GM10266 (cell line): ENCODE results near the gene PDE12.
A peak's percentile ranks its signal among the peaks of the same experiment; 100 is the strongest.

ENCODE experiments used
- DNase-seq: peaks from one replicate; pipeline ENCODE4 v3.0.0; 2012; ENCODE audit errors: extremely low spot score
- TF ChIP-seq, protein P1 (sequence below): IDR thresholded peaks from 2 replicates; pipeline ENCODE4 v1.5.1; 2012; ENCODE audit warnings: mild to moderate bottlenecking, low read depth; ENCODE audit not compliant: control insufficient read depth, insufficient read depth; ENCODE audit errors: missing control alignments

Gene PDE12, protein sequence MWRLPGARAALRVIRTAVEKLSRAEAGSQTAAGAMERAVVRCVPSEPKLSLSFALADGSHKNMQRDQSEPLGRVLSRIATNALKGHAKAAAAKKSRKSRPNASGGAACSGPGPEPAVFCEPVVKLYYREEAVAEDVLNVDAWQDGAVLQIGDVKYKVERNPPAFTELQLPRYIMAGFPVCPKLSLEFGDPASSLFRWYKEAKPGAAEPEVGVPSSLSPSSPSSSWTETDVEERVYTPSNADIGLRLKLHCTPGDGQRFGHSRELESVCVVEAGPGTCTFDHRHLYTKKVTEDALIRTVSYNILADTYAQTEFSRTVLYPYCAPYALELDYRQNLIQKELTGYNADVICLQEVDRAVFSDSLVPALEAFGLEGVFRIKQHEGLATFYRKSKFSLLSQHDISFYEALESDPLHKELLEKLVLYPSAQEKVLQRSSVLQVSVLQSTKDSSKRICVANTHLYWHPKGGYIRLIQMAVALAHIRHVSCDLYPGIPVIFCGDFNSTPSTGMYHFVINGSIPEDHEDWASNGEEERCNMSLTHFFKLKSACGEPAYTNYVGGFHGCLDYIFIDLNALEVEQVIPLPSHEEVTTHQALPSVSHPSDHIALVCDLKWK

DNA sequence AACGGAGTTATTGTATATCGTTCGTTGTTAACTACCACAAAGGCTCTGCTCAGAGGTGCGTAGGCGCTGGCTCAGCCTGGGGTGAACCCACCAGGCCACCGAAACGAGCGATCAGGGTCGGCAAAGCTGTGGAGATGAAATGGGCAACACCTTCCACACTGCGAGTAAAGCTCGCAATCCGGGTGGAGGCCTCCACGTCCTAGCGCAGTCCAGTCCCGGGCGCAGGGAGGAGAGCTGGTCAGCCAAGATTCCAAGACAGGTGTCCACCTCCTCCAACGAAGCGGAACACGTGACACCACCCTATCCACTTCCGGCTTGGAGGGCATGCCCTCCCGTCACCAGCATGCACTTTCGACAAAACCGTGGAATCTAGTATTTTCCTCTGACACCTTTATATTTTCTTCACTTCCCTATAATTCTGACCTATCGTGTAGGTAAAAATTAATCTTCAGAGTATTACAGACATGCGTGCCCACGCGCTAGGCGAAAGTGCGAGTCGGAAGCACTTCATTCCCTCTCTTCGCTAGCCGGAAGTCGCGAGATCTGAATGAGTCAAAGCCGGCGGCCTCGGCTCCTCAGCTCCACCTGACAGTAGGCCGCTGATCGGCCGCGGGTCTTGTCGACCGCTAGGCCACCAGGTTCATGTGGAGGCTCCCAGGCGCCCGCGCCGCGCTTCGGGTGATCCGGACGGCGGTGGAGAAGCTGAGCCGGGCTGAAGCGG is at the start of gene PDE12:
PDE12 (plus strand) TSS at position 537 of the 721 bp plus-strand sequence; CDS start at position 643, 106 bp downstream.
- DNase-seq: peak; percentile 78
- TF ChIP-seq, protein P1, sequence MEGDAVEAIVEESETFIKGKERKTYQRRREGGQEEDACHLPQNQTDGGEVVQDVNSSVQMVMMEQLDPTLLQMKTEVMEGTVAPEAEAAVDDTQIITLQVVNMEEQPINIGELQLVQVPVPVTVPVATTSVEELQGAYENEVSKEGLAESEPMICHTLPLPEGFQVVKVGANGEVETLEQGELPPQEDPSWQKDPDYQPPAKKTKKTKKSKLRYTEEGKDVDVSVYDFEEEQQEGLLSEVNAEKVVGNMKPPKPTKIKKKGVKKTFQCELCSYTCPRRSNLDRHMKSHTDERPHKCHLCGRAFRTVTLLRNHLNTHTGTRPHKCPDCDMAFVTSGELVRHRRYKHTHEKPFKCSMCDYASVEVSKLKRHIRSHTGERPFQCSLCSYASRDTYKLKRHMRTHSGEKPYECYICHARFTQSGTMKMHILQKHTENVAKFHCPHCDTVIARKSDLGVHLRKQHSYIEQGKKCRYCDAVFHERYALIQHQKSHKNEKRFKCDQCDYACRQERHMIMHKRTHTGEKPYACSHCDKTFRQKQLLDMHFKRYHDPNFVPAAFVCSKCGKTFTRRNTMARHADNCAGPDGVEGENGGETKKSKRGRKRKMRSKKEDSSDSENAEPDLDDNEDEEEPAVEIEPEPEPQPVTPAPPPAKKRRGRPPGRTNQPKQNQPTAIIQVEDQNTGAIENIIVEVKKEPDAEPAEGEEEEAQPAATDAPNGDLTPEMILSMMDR: no peak

DNA sequence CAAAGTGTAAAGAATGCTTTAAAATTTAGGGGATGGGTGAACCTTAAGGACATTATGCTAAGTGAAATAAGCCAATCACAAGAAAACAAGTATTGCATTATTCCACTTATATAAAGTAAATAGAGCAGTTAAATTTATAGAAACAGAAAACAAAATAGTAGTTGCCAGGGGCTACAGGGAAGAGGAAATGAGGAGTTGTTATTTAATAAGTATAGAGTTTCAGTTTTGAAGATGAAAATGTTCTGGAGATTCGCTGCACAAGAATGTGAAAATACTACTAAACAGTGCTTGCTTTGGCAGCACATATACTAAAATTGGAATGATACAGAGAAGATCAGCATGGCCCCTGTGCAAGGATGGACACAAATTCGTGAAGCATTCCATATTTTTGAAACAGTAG is 43.9 kb upstream of the PDE12 start:
- DNase-seq: no peak

DNA sequence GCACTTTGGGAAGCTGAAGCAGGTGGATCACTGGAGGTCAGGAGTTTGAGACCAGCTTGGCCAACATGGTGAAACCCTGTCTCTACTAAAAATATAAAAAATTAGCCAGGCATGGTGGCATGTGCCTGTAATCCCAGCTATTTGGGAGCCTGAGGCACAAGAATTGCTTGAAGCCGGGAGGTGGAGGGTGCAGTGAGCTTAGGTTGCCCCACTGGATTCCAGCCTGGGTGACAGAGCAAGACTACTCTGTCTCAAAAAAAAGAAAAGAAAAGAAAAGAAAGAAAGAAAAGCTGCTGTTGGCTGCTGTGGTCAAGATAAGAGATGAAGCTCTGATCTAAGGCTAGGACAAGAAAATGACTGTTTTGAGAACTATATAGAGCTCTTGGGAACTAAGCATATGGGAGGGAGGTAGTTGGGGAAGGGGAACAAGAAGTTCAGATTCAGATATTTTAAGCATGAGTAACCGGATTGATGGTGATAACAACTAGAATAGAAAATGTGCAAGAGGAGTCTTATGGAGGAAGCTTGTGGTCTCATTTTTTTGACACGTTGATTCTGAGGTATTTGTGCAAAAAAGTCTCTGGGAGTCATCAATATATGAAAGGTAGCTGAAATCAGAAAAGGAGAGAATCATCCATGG is 37.7 kb upstream of the PDE12 start:
- no peak for DNase-seq

More for the DNA sequence above, 43.9 kb upstream of the PDE12 start:
- TF ChIP-seq, protein P1: no peak

DNA sequence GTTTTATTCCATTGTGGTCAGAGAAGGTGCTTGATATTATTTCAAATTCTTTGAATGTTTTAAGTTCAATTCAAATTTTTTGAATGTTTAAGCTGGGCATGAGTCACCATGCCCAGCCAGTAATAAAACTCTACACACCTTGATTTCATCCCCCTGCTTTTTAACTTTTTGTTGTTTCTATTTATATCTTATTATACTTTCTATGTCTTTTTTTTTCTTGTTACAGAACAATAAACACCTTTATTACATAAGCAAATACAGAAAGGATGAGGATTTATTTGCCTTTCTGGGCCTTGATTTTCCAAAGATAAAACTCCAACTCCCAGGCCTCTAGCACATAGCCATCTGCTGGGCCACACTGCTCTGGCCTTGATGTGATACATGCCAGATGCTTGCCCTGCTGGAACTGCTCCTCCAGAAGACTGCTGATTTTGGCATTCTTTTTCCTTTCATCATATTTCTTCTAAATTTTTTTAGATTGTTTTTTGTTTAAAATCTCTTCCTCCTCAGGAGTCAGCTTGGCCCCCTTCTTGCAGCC is 25.9 kb upstream of the PDE12 start:
- no peak for DNase-seq
- TF ChIP-seq, protein P1: no peak

More for the DNA sequence above, 37.7 kb upstream of the PDE12 start:
- TF ChIP-seq, protein P1: no peak

DNA sequence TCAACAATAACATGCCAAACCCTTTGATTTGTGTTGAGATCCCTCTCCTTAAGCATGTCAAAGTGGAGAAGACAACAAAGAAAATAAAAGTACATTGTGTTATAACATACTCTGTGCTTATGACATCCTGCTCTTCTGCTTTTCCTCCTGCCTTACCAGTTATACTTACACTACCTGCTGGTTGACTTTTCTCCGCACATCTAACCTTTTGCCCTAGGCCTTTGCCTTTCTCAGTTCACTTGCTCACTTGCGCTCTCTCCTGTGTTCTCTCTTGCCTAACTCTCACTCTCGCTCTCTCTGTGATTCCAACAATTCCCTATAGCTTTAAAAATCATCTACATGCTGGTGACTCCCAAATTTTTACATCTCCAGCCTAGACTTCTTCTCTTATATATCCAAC is 17.6 kb upstream of the PDE12 start:
- DNase-seq: no peak
- TF ChIP-seq, protein P1: no peak

DNA sequence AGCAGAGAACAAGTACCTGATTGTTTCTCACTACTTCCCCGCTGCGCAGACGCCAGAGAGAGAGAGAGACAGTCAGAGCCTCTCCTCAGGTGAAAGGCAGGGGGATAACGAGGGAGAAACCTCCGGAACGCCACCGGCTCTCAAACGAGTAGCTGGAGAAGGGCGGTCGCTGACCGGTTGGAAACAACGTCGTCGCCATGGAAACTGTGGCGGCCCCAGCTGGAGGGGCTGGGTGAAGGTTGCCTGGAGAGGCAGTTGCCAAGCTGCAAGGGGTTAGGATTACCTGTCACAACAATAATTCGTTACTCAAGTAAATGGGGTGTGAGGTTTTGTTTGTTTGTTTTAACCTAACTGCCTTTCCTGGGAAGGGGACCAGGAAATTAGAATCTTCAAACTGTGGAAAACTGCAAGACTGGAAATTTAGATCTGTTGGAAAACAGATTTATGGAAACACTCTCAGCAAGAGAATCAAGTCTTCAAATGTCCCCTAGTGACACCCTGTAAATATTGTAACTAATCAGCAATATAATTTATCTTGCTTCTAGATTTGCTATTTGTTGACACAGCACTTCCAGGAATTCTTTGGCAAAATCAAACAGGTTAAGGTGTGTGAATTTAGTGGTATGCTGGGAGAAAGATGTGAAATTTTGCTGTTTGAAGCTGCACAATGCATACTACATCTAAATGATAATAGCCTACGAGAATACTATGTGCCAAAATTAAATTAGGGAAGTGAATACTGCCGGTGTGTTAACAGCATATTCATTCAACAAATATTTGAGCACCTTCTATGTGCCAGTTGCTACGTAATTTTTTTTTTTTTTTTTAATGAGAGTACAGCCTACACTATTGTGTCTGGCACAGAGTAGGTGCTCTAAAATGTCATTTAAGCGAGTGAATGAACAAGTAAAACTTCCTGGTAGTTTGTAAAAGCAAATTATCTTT is 11.6 kb upstream of the PDE12 start, which contains the start of gene DNAH12:
DNAH12 (minus strand) TSS at position 164 of the 945 bp plus-strand sequence. CDS start 1,474 bp downstream, outside the sequence.
- no peak for DNase-seq

More for the DNA sequence above, 11.6 kb upstream of the PDE12 start, which contains the start of gene DNAH12:
- TF ChIP-seq, protein P1: no peak
